Heart right ventricle (tissue), 16 donors: ENCODE measurements around the gene ZNF227. TPM values are rescaled to one million over a fixed set of nuclear protein-coding genes. Genes with fewer than 3 reads are reported as not detected.

Experiments
- ATAC-seq, 8 donors: fragments of 200-7000 bp; cut with Tn5 transposase; one replicate each; pipeline ENCODE4 v1.9.1; 2020; ENCODE audit warnings: mild to moderate bottlenecking in 8 of 8, moderate library complexity in 8 of 8, moderate number of reproducible peaks in 1 of 8
- DNase-seq, 2 donors: peaks; one replicate each; pipeline ENCODE4 v3.0.0-alpha.2; 2020
- H3K27ac ChIP-seq, 10 donors: fragments of 200-600 bp; sonication (generic) in 2 of 10; one replicate each; pipeline versions ENCODE4 v1.5.0 to v1.8.0; 2020 to 2022; ENCODE audit warnings: mild to moderate bottlenecking in 3 of 10
- H3K27me3 ChIP-seq, 7 donors: fragments of 200-600 bp; one replicate each; pipeline ENCODE4 v1.8.0; 2021 to 2022; ENCODE audit warnings: mild to moderate bottlenecking in 2 of 7
- H3K36me3 ChIP-seq, 9 donors: fragments of 200-600 bp; sonication (generic) in 1 of 9; one replicate each; pipeline versions ENCODE4 v1.5.0 to v1.8.0; 2020 to 2022; ENCODE audit warnings: mild to moderate bottlenecking in 2 of 9
- H3K4me1 ChIP-seq, 9 donors: fragments of 200-600 bp; sonication (generic) in 1 of 9; one replicate each; pipeline versions ENCODE4 v1.5.0 to v1.8.0; 2020 to 2022; ENCODE audit warnings: mild to moderate bottlenecking in 4 of 9
- H3K4me3 ChIP-seq, 10 donors: fragments of 200-600 bp; sonication (generic) in 2 of 10; one replicate each; pipeline versions ENCODE4 v1.5.0 to v1.8.0; 2020 to 2022; ENCODE audit warnings: mild to moderate bottlenecking in 7 of 10, moderate library complexity in 2 of 10
- H3K9me3 ChIP-seq, 11 donors: fragments of 200-600 bp in 10 of 11; sonication (generic) in 2 of 11; one replicate each; pipeline versions ENCODE4 v1.5.0 to v1.8.0; 2013 to 2022; ENCODE audit warnings: mild to moderate bottlenecking in 2 of 11, control low read depth in 1 of 11, moderate library complexity in 1 of 11
- CTCF ChIP-seq, 9 donors: fragments of 200-600 bp; sonication (generic) in 2 of 9; IDR thresholded peaks; one replicate each; pipeline versions ENCODE4 v1.5.0 to v1.8.0; 2021 to 2022; ENCODE audit warnings: antibody characterized with exemption in 9 of 9, mild to moderate bottlenecking in 5 of 9, moderate library complexity in 1 of 9
- WGBS, 2 donors: extraction: QIAGEN DNeasy Blood & Tissue Kit; methylation state at CpG; one replicate each; pipeline ENCODE4 v1.1.7; 2013; ENCODE audit warnings: inconsistent platforms in 1 of 2; 5-methylcytosine and 5-hydroxymethylcytosine counted together
- intact Hi-C, 10 donors: fragments of 100-400 bp; cut with DNase I; formaldehyde crosslinking; loops; one replicate each; pipeline versions ENCODE4 v1.11.1 to v1.14.2; 2022
- polyA plus RNA-seq, 2 donors: library from polyadenylated mRNA; stranded (reverse); fragments of 200-250 nt; gene quantifications; one replicate each; pipeline ENCODE4 v1.2.3, GENCODE V29; 2013
- total RNA-seq, 10 donors: library from RNA; stranded (reverse); fragmentation: NEBNext Ultra II Directional in 3 of 10; extraction: Animal tissue kit (Norgen Biotek cat#: 25700) in 3 of 10; gene quantifications; one replicate each; pipeline versions ENCODE4 v1.2.1 to v1.2.4, GENCODE V29; 2021 to 2023
- donor health status: Arrhythmogenic right ventricular cardiomyopathy.
- donor health status: ischemic (EF 13 %, LVEDD 7.1; RV severe dilation, severe dysfunction).
- donor health status: healthy with polysubstance abuse.
- donor health status: DM: no; HTN: yes; CAD: no.
- donor health status: DM: no; HTN: no; CAD: no.
- donor health status: ischemic (EF 25% LVEDD 6.9; RV normal size, moderate dysfunction).
- donor health status: ischemic (EF 25% LVEDD 5.7; RV mildly dilated, moderate dysfunction).
- donor health status: healthy.
- donor health status: DM: yes; HTN: yes; CAD: no.
- donor health status: Ischemic cardiomyopathy.
- donor health status: ischemic (EF 35%, LVEDD 5.7; RV mildly dilated, moderate dysfunction).
- donor health status: nonischemic (EF 11% LVEDD 7.7; RV severe dilation, severe dysfunction).
- donor health status: DM: yes; HTN: yes; CAD: no.
- donor health status: PGD.
- donor health status: ischemic (EF 29% LVEDD 5.4; RV normal size, mild dysfunction).
- donor health status: nonischemic (EF 23%, LVEDD 6.1; RV moderate dilation, normal function).

The ZNF227 gene
- total and polyA plus RNA-seq, 12 donors = 4.0 to 18.1 (median 12.5) TPM

- intact Hi-C loops = no loop called here
- Histone ChIP-seq H3K4me3 (no peak overlapping the region), H3K36me3 (peaks cover 0 to 9% (median 4%) of the 10 kb centered on the region in 9 donors), H3K27me3 (no peaks in the 10 kb centered on the region), H3K27ac (no peak overlapping the region), H3K9me3 (peaks cover 0 to 97% (median 42%) of the 10 kb centered on the region in 11 donors), H3K4me1 (no peaks in the 10 kb centered on the region)
- ATAC-seq (no peak), DNase-seq (no peak)
- TF ChIP-seq CTCF (IDR thresholded peaks at IDR 0.05) = no peak
- 80 to 84% methylated on average over 10 of the region's 10 CpGs for WGBS, 2 donors
These were observed 30.2 kb upstream of the ZNF227 start for GRCh38 chr19:44182145-44182544.

GRCh38 chr19:44190020-44190419, 22.3 kb upstream of the ZNF227 start:
- no peaks in the 10 kb centered on the region for H3K27me3 ChIP-seq
- 97 to 98% methylated on average over 6 of the region's 6 CpGs for WGBS, 2 donors
- no peak overlapping the region for H3K4me3 ChIP-seq
- ATAC-seq (no peak), DNase-seq (no peak)
- no peak for TF ChIP-seq CTCF (IDR thresholded peaks at IDR 0.05)
- H3K27ac ChIP-seq = no peak overlapping the region
- H3K36me3 ChIP-seq = no peaks in the 10 kb centered on the region
- peaks cover 0 to 90% (median 8%) of the 10 kb centered on the region in 11 donors for H3K9me3 ChIP-seq
- H3K4me1 ChIP-seq = no peaks in the 10 kb centered on the region
- intact Hi-C loops = no loop called here

- H3K9me3 ChIP-seq = peaks cover 0 to 84% (median 4%) of the 10 kb centered on the region in 11 donors
- TF ChIP-seq CTCF (IDR thresholded peaks at IDR 0.05) = no peak
- WGBS, 2 donors = 77 to 78% methylated on average over 5 of the region's 5 CpGs
- no peak for DNase-seq
- H3K4me3 ChIP-seq = no peak overlapping the region
- no peak for ATAC-seq
- no peak overlapping the region for H3K27ac ChIP-seq
- intact Hi-C loops = no loop called here
- H3K27me3 ChIP-seq = no peaks in the 10 kb centered on the region
- no peaks in the 10 kb centered on the region for H3K36me3 ChIP-seq
- H3K4me1 ChIP-seq = no peaks in the 10 kb centered on the region
These were observed 20.2 kb upstream of the ZNF227 start for GRCh38 chr19:44192127-44192526.

- Histone ChIP-seq H3K27me3 (no peaks in the 10 kb centered on the region), H3K4me3 (no peak overlapping the region), H3K36me3 (no peaks in the 10 kb centered on the region), H3K27ac (no peak overlapping the region), H3K9me3 (peaks cover 0 to 57% (median 0%) of the 10 kb centered on the region in 11 donors), H3K4me1 (no peaks in the 10 kb centered on the region)
- no peak for TF ChIP-seq CTCF (IDR thresholded peaks at IDR 0.05)
- DNase-seq (no peak), ATAC-seq (no peak)
- intact Hi-C loops = no loop called here
These were observed 15.6 kb upstream of the ZNF227 start for GRCh38 chr19:44196772-44197171.
